Caco-2 (cell line): ENCODE measurements around the gene SCUBE1. TPM values are rescaled to one million over a fixed set of nuclear protein-coding genes. Genes with fewer than 3 reads are reported as not detected.

Experiments
- BruUV-seq: library from RNA; stranded (reverse); fragments of 400-500 nt; replicated peaks from 2 replicates; lab custom pipeline; 2021; lab: Mats Ljungman, UMichigan
- CTCF ChIA-PET: fragments of 300-600 bp; sonication (Branson Sonifier 250); formaldehyde crosslinking; loops from one replicate; lab custom pipeline; 2022; ENCODE audit warnings: antibody characterized with exemption; lab: Charles Lee
- POLR2A ChIA-PET: fragments of 300-600 bp; sonication (Branson Sonifier 250); formaldehyde crosslinking; loops from one replicate; lab custom pipeline; 2022; ENCODE audit warnings: antibody characterized with exemption; lab: Charles Lee
- DNase-seq, 2 experiments: peaks; one replicate each; pipeline versions ENCODE4 v3.0.0 to v3.0.0-alpha.2; 2020 to 2022
- H3K27me3 ChIP-seq: replicated peaks from 2 replicates; pipeline ENCODE4 v1.6.0; 2011; ENCODE audit warnings: low read length; ENCODE audit not compliant: control insufficient read depth, insufficient read depth
- H3K36me3 ChIP-seq: 2 replicates; pipeline ENCODE4 v1.5.1; 2011; ENCODE audit warnings: low read length; ENCODE audit not compliant: control insufficient read depth, insufficient read depth
- H3K4me1 ChIP-seq: fragments of 250-450 bp; sonication (Bioruptor Pico); 2 replicates; pipeline ENCODE4 v1.5.1; 2020; ENCODE audit warnings: mild to moderate bottlenecking
- H3K4me3 ChIP-seq: 2 replicates; pipeline ENCODE4 v1.5.1; 2011; ENCODE audit warnings: low read depth, mild to moderate bottlenecking, control low read depth, low read length
- H3K9me3 ChIP-seq: fragments of 250-450 bp; sonication (Bioruptor Pico); 2 replicates; pipeline ENCODE4 v1.5.1; 2020; ENCODE audit warnings: mild to moderate bottlenecking, moderate library complexity
- H3K27ac Mint-ChIP-seq: one replicate; pipeline ENCODE4 v1.8.0; 2022; ENCODE audit warnings: mixed read lengths; ENCODE audit not compliant: unreplicated experiment
- H3K27me3 Mint-ChIP-seq: one replicate; pipeline ENCODE4 v1.8.0; 2022; ENCODE audit warnings: mixed read lengths; ENCODE audit not compliant: insufficient read depth, unreplicated experiment
- H3K36me3 Mint-ChIP-seq: one replicate; pipeline ENCODE4 v1.8.0; 2022; ENCODE audit warnings: mild to moderate bottlenecking, mixed read lengths; ENCODE audit not compliant: insufficient read depth, unreplicated experiment
- H3K4me1 Mint-ChIP-seq: one replicate; pipeline ENCODE4 v1.8.0; 2022; ENCODE audit warnings: low read depth, mixed read lengths; ENCODE audit not compliant: unreplicated experiment
- H3K4me3 Mint-ChIP-seq: one replicate; pipeline ENCODE4 v1.8.0; 2022; ENCODE audit warnings: mild to moderate bottlenecking, moderate library complexity, mixed read lengths; ENCODE audit not compliant: unreplicated experiment
- H3K9me3 Mint-ChIP-seq: one replicate; pipeline ENCODE4 v1.8.0; 2022; ENCODE audit warnings: mixed read lengths; ENCODE audit not compliant: unreplicated experiment
- intact Hi-C: fragments of 100-400 bp; cut with micrococcal nuclease; formaldehyde crosslinking; loops from one replicate; pipeline ENCODE4 v1.10.0; 2022; ENCODE audit not compliant: unreplicated experiment
- total RNA-seq: library from RNA; stranded (reverse); gene quantifications from 2 replicates; pipeline ENCODE4 v1.2.3, GENCODE V29; 2022
- TF ChIP-seq, protein P1 (sequence below), 2 experiments: fragments of 200-600 bp in 1 of 2; IDR thresholded peaks; 1 replicate in 1 of 2; 2 replicates in 1 of 2; pipeline versions ENCODE4 v1.5.1 to v1.8.0; 2011 to 2022; ENCODE audit warnings: antibody characterized with exemption in 1 of 2, control low read depth in 1 of 2, inconsistent platforms in 1 of 2, low read depth in 1 of 2, low read length in 1 of 2, mild to moderate bottlenecking in 1 of 2, moderate library complexity in 1 of 2; ENCODE audit not compliant: insufficient read depth in 1 of 2, severe bottlenecking in 1 of 2, unreplicated experiment in 1 of 2

Gene SCUBE1
- total RNA-seq, 1 experiment from 2014 or later, result not detected

DNA sequence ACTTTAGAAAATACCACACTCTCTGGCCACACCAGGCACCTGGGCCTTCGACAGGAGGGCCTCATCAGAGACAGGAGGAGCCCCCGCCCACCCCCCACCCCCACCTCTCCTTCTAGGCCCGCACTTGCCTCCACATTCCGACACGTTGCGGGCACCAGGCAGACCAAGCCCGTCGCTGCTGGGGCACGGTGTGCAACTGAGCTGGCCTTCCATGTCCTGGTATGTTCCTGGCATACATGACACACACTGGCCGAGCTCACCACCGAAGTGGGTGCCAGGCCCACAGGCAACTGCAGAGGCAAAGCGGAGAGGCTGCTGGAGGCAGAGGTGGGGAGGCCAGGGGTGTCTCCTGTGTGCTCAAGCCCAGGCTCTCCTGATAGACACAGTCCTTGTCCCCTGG, 129.2 kb downstream of the SCUBE1 start:
- intact Hi-C loops, result no loop called here
- H3K36me3 Mint-ChIP-seq, result no peaks in the 10 kb centered on the region
- H3K4me3 Mint-ChIP-seq, result no peak overlapping the region
- Histone ChIP-seq H3K4me1 (no peaks in the 10 kb centered on the region), H3K27me3 (no peaks in the 10 kb centered on the region; the same call in 1 of the 2 replicates), H3K36me3 (no peaks in the 10 kb centered on the region), H3K9me3 (no peaks in the 10 kb centered on the region), H3K4me3 (no peak overlapping the region)
- TF ChIP-seq, protein P1, sequence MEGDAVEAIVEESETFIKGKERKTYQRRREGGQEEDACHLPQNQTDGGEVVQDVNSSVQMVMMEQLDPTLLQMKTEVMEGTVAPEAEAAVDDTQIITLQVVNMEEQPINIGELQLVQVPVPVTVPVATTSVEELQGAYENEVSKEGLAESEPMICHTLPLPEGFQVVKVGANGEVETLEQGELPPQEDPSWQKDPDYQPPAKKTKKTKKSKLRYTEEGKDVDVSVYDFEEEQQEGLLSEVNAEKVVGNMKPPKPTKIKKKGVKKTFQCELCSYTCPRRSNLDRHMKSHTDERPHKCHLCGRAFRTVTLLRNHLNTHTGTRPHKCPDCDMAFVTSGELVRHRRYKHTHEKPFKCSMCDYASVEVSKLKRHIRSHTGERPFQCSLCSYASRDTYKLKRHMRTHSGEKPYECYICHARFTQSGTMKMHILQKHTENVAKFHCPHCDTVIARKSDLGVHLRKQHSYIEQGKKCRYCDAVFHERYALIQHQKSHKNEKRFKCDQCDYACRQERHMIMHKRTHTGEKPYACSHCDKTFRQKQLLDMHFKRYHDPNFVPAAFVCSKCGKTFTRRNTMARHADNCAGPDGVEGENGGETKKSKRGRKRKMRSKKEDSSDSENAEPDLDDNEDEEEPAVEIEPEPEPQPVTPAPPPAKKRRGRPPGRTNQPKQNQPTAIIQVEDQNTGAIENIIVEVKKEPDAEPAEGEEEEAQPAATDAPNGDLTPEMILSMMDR (IDR thresholded peaks at IDR 0.05; ENCODE audit: insufficient read depth in 1 of 2, low read depth in 1 of 2, low read length in 1 of 2, severe bottlenecking in 1 of 2, unreplicated experiment in 1 of 2), result no peak
- BruUV-seq, result no TSS peak
- no peak for DNase-seq
- no peaks in the 10 kb centered on the region for H3K9me3 Mint-ChIP-seq
- no peaks in the 10 kb centered on the region for H3K4me1 Mint-ChIP-seq
- ChIA-PET CTCF (no interaction called here), POLR2A (no interaction called here)
- no peak overlapping the region for H3K27ac Mint-ChIP-seq
- H3K27me3 Mint-ChIP-seq, result no peaks in the 10 kb centered on the region

GRCh38 chr22:43213051-43213450, 130.1 kb downstream of the SCUBE1 start:
- Mint-ChIP-seq H3K4me3 (no peak overlapping the region), H3K4me1 (no peaks in the 10 kb centered on the region), H3K27ac (no peak overlapping the region), H3K36me3 (no peaks in the 10 kb centered on the region), H3K9me3 (no peaks in the 10 kb centered on the region), H3K27me3 (no peaks in the 10 kb centered on the region)
- no peaks in the 10 kb centered on the region for H3K4me1 ChIP-seq
- intact Hi-C loops, result no loop called here
- CTCF ChIA-PET, result no interaction called here
- H3K36me3 ChIP-seq, result no peaks in the 10 kb centered on the region
- POLR2A ChIA-PET, result no interaction called here
- no peaks in the 10 kb centered on the region; the same call in 1 of the 2 replicates for H3K27me3 ChIP-seq
- peak in 1 of 2 experiments; percentile 32 for DNase-seq
- no peaks in the 10 kb centered on the region for H3K9me3 ChIP-seq
- H3K4me3 ChIP-seq, result no peak overlapping the region
- TF ChIP-seq, protein P1 (IDR thresholded peaks at IDR 0.05; ENCODE audit: insufficient read depth in 1 of 2, low read depth in 1 of 2, low read length in 1 of 2, severe bottlenecking in 1 of 2, unreplicated experiment in 1 of 2), result no peak
- no TSS peak for BruUV-seq

GRCh38 chr22:43212434-43212952, 130.7 kb downstream of the SCUBE1 start:
- Mint-ChIP-seq H3K27me3 (no peaks in the 10 kb centered on the region), H3K4me1 (no peaks in the 10 kb centered on the region), H3K4me3 (no peak overlapping the region), H3K9me3 (no peaks in the 10 kb centered on the region), H3K36me3 (no peaks in the 10 kb centered on the region), H3K27ac (no peak overlapping the region)
- no peaks in the 10 kb centered on the region; the same call in 1 of the 2 replicates for H3K27me3 ChIP-seq
- ChIA-PET CTCF (no interaction called here), POLR2A (no interaction called here)
- no peak overlapping the region for H3K4me3 ChIP-seq
- no peaks in the 10 kb centered on the region for H3K9me3 ChIP-seq
- no peaks in the 10 kb centered on the region for H3K4me1 ChIP-seq
- TF ChIP-seq, protein P1 (IDR thresholded peaks at IDR 0.05; ENCODE audit: insufficient read depth in 1 of 2, low read depth in 1 of 2, low read length in 1 of 2, severe bottlenecking in 1 of 2, unreplicated experiment in 1 of 2), result no peak
- intact Hi-C loops, result no loop called here
- BruUV-seq, result no TSS peak
- H3K36me3 ChIP-seq, result no peaks in the 10 kb centered on the region
- DNase-seq, result no peak
